Bone marrow (tissue), 2 donors: Measurements from ENCODE around the gene EEFSEC.

ENCODE experiments used
- DNase-seq, 2 donors: peaks; one replicate each; lab custom pipeline; 2025; lab: John Stamatoyannopoulos, UW

Gene EEFSEC

DNA sequence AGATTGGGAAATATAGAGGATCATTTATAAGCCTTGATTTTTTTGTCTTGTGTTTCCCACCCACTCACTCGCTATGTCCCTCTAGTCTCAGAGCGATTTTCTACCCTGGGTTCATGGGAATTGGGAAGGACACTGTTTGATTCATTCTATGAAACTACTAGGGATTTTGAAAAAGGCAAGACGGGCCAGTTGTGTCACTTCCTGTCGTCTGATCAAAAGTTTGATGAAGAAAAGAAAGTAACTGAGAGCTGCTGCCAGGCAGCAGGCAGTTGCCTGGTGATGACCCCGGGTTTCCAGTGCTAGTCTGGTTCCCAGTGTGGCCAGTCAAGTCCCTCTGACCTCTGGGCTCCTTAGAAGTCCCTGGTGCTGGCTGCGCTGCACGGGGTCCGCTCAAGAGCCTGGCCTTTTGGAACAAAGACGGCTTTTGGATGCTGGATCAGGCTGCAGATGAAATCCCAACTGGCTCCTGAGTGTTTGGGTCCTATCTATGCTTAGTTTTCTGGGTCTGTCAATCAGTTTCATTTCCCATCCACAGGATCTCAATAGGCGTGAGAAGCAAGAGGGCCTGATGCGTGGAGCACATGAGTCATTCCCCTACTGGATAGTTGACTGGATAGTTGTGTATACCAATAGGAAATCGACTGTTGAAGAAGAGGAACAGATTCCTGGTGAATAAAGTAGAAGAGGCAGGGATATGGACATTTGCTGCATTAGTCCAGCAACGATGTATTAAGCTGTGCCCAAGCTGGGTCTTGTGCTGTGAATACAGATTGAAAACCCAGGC, 89.7 kb downstream of the EEFSEC start:
- DNase-seq, result no peak

DNA sequence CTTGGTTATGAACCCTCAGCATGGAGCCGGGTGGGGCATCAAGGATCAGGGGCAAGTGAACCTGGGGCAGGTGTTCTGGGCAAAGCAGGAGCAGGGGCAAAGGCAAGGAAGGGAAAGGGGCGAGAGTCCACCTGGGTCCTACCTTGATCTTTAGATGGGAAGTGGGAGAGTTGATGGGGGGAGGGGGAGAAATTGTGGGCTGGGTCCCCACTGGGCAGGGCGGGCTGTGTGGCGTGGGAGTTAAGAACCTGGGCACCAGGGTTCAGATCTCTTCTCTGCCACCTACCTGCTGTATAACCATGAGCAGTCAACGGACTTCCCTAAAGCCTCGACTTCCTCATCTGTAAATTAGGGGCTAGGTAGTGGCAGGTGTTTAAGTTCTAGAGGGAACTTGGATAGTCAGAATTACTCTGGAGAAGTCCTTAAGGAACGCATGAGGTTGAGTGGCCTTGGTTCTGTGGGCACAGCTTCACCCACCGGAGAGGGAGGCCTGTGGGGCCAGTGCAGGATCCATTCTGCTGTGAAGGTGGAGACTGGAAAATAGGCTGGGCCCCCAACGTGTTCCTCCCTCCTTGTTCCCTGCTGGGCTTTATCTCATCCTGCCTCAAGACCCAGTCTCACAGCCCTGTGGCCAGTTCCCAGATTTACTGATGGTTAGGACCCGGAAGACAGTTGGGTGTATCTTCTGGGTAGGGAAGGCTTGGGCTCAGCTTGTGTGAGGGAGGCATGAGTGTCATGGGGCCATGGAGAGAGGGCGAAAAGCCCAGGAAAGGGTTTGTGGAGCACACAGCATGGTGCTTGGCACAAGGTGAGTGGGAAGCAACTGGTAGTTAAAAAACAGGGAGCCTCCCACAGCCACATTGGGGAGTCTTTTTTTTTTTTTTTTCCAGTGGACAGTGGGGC, 90.6 kb downstream of the EEFSEC start:
- DNase-seq, result no peak

DNA sequence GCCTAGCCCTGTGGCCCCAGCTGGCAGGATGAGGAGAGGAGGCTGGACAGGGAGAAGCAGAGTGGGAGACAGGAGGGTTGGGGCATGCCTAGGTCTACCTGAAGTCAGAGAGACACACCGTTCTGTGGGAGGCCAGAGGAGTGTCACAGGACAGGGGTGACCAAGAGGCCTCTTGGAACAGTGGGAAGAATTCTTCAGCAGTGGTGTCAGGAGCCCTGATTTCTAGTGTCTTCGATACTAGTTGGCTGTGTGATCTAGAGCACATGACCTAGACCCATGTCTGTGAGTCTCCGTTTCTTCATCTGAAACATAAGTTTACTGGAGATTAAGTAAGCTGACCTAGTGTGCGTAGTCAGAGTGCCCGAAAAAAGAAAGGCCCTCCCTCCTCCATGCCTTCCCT, 92.2 kb downstream of the EEFSEC start:
- DNase-seq, result no peak

DNA sequence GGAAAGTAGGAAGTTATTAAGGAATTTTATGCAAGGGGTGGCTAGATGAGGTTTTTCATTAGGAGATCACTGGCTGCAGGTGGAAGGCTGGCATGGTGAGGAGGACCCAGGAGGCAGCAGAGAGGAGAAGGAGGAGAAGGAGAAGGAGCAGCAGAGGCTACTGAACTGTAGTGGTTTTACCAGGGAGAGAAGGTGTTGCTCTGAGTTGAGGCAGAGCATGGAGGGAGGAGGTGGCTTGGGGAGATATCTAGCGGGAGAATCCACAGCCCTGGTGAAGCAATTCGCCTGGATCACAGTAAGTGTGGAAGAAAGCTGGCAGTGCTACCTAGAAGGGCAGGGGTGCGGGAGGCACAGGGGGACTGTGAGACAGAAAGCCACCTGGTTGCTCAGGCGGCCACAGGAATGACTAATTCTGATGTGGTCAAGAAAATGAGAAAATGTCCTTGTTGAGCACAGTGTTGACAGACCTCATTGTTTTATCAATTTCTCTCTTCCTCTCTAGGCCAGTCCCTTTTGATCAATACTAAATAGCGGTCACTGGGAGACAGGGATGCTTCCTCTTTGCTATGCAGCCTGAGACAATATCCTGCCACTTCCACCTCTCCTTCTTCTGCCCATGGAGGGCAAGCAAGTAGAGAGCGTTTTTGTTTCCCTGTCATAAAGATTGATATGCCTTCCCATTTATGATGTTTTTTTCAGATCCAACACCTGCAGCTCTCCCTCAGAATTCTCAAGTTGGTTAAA, 94.6 kb downstream of the EEFSEC start:
- no peak for DNase-seq

DNA sequence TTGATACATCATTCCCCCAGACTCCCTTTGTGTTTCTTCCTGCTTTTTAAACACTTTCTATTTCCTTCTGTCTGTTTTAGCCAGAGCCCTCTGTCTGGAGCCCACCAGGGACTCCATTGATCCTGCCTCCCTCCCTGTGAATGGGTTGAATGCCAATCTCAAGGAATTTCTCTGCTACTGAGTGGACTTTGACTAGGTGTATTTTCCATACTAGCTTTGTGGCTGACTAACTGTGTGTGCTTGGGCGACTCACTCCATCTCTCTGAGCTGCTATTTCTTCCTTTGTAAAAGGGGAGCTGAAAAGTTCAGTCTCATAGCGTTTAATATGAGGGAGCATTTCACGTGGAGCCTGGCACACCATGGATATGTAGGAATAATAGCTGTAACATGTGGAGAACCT, 98.8 kb downstream of the EEFSEC start:
- no peak for DNase-seq

DNA sequence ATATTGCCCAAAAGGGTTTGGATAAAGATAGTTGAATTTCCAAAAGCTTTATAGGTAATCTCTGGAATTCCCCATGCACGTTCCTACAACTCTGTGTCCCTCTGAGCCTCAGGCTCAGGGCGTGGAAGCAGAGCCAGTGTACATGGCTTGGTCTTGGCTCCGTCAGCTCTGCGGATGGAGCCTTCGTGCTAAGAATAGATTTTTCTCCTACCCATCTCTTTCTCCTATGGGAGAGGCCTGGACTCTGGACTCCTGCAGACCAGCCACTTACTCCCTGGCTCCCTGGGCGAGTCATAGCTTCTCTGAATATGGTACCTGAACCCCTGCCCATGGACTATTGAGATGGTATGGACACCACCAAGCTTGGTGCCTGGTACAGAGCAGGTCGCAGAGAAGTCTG, 99.9 kb downstream of the EEFSEC start:
- no peak for DNase-seq

DNA sequence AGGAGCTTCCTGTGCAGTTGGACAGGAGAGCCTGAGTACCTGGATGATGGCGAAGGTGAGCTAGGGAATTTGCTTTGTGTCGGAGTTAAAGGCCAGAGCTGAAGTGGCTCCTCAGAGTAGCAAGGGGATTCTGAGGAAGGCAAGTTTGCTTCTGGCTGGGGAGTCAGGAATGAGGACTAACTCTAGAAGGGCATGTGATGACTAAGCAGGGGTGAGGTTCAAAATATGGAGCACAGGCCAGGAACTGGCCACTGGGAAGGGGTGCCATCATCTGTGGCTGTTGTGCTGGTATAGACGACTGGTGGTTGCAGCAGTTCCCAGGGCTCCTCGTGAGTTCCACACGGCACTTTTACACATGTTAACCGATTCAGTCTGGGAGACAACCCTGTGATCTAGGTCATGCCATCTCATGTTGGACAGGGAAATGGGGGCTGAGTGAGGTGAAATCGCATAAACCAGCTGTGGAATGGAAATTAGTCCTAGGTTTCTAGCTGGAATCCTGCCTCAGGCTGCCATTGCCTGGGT, 100.8 kb downstream of the EEFSEC start:
- no peak for DNase-seq

DNA sequence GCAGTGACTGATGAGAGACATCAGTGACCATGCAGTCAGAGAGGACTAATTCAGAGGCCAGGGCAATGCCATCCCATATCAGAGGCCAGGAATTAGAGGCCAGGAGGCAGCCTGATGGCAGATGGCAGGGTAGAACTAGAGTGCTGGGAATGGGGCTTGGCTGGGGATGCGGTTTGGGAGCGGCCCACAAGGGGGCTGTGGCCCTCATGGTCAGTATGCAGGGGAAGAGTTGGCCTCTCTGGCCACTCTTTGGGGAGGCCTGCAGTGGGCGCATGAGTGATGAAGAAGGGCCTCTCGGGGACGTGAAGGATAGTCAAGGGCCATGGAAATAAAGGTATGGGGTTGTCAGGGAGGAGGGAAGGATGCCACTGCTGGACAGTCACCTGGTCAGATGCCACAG, 101.7 kb downstream of the EEFSEC start:
- DNase-seq, result no peak

DNA sequence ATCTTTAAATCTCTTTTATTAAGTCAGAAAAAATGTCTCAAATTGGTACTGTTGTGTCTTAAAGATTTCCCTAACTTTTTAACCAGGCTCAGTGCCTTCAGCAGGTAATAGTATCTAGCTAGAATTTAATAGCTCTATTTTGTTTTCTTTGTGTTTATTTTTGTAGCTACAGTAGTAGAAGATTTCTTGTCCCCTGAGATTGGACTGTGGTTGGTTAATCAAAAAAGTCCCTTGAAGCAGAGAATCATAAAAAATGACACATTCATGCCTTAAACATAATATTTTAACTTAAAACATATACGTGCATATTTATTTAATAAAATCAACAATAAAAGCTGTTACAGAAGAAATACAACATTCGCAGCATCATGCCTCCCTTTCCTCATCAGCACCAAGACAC, 102.8 kb downstream of the EEFSEC start:
- no peak for DNase-seq

DNA sequence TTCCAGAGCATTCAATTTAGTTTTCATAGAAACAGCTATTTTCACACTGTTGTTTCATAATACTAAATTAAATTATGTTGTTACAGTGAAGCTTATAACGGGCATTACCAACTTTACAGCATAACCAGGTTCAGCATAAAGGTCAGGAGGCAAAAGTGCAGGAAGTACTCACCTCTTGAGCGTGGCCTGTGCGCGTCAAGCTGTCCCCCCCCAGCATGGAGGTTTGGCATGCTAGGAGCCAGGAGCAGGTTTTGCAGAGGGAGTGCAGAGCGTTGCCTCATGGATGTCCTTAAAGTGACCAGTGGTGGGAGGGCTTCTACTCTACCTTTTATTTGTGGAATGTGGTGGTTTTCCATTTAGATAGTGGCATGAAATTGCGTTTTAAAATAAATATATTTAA, 104.4 kb downstream of the EEFSEC start:
- no peak for DNase-seq

DNA sequence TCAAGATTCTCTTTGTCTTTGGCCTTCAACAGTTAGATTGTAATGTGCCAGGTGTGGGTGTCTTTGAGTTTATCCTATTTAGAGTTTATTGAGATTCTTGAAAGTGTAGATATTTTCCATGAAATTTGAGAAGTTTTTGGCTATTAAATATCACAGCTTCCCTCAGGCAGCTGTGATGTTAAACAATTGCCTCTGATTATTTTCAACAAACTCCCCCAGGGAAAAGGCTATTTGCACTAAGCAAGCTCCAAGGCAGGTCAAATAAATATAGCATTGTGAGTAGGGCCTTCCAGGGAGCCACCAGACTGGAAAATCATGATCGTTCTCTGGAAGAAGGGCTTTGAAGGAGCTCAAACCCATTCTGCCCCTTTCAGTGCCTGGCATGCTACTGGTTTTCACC, 107.0 kb downstream of the EEFSEC start:
- no peak for DNase-seq

DNA sequence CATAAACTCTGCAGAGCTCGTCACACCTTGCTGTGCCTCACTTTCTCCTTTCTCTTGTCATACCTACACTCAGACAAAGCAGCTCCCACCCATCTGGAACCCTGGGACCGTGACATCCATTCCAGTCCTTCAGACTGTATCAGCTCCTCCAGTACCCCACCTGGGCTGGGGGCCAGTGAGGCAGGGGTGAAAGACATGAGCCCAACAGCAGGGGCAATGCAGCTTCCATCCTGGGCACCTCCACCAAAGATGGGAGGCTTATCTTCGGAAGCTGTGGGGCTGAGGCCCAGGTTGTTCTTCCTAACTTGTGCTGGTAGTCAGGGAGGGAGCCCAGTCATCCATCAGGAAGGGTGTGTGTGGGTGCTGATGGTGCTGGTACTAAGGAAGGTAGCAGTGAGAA, 109.2 kb downstream of the EEFSEC start:
- no peak for DNase-seq

DNA sequence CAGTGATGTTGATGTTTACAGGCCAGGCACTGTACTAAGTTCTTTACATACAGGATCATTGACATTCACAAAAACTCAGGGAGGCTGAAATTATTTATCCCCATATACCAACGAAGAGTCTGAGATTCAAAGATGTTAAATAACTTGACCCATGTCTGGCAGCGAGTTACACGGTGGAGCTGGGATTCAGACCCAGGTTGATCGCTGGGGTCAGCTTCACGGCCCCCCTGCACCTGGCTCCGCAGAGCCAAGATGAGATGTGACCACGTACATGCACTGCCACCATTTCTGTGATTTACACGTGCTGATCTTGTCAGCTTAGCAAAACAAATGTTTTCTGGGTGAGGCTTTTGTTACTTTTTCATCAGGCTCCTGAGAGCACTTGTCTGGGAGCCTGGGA, 109.8 kb downstream of the EEFSEC start:
- no peak for DNase-seq

DNA sequence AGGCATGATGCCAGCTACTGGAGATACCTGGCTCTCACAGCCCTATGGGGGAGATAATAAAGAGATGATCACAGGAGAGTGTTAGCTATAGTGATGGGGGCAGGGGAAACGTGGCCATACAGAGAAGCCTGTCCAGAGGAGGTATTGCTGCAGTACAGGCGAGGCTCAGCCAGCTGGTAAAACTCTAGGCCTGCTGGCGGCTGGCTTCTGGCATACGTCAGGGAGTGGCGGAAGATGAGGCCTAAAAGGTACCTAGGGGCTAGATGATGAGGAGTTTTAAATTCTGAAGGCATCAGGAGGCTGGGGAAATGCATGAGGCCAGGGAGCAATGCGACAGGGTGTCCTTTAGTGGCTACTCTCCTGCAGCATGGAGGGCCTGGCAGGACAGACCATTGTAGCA, 110.7 kb downstream of the EEFSEC start:
- no peak for DNase-seq

DNA sequence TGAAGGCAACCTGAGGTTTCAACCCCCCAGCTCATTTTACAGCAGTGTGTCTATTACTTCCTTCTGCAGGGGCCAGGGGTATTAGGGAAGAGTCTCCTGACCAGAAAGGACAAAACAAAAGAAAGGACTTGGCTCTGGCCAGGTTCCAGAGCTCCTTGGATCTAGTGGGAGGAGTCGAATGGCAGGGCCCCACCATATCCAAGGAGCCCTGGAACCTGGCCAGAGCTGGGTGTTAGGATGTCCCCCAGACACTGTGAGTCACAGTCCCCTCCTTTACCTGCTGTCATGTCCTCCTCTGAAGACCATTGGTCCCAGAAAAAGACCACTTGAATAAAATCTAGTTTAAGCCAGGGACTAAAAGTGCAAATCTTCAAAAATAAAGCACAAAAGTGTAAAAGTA, 113.2 kb downstream of the EEFSEC start:
- DNase-seq, result no peak

DNA sequence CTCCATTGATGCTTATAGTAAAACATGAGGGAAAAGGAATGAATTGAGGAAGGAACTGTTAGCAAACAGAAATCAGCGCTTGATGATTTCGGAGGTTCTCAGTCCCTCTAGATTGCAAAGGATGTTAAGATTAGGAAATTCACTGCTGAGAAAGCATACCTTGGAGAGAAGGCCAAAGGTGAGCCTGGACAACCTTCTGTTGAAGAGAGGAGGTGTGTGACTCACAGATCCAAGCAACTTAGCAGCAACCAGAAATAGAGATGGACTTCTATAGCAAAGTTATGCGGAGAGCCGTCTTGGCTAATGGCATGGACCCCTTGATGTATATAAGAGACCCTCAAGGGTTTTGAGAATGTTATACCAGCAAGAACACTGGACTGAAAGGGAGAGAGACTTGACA, 114.3 kb downstream of the EEFSEC start:
- no peak for DNase-seq

DNA sequence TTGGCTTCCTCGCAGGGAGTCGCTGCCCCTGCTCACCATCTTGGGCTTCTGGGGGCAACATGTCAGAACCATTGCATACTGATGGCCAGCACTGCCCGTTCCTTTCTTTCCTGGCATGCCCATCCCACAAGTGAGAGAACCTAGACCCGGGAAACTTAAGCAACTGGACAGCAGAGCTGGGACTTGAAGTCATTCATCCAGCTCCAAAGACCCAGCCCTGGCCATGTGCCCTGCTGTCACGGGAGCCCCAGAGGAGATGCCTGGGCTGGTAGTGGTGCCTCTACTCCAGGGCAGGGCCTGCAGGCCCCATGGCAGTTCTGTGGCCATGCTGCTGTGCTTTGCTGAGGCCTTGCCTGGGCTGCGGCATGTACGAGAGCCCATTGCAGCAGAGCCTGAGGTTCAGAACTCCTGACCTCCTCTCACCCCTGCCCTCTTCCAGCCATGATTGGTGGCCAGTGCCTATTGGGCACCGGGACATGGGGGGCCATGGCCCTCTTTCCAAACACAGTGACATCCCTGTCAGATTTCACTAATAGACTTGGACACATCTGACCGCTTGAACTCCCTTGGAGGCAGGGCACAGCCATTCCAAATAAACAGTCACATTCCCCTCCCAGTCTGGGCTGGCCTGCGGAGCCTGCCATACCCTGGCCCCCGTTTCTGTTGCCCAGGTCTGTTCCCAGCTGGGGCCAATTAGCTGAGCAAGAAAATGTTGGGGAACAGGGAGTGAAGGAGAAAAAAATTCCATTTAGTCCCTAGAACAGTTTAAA, 115.9 kb downstream of the EEFSEC start:
- DNase-seq, result no peak

DNA sequence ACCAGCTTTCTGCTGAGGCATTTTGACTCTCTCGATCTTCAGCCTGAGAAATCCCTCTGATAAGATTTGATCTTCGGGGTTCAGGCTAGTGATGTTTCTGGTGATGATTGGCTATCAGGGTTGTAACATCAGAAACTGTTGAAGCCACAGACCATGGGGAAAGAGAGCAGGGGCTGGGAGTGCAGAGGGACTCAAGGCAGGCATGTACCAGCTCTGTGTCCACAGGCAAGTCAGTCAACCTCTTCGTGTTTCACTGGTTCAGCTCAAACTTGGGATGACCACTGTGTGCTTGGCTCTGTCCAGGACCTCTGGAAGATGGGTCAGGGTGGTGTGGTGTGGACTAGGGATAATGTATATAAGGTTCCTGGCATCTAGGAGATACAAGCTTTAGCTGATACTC, 116.5 kb downstream of the EEFSEC start:
- DNase-seq, result no peak

DNA sequence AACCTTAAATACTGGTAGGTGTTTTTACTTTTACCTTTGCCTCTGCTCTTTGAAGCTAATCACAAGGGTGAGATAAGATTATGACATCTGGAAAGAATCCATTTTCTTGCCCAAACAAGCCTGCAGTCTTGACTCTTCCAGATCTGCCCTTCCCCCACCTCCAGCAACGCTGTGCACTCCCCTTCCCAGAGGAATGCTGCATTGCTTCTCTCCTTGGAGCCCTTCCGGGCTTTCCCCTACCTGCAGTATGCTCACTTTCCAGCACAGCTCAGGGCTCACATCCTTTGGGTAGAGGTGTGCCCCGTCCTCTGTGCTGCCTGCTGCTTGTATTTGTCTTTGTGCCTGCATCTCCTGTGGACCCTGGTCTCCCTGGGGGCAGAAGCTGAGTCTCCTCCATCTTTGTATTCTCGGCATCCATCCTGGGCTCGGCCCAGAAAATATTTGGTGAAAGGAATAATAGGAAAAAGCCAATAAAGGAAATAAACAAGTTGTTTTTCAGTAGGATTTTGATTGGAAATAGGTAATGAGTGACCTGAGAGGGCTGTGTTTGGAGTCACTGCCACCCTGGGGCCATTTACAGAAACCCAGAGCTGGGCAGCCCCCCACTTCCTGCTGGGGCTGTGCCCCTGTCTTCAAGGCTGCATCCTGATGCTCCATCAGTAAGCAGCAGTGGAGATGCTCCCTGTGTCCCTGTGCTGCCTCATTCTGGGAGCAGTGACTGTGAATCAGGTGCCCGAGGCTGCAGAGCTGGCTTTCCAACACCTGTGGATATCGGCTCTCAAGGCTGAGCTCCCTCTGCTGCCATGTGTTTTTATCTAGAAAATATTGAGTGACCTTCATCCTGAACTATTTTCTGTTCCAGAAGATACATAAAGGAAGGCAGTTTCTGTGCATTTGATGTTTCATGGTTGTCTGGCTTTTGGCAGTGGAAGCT, 117.5 kb downstream of the EEFSEC start:
- no peak for DNase-seq

DNA sequence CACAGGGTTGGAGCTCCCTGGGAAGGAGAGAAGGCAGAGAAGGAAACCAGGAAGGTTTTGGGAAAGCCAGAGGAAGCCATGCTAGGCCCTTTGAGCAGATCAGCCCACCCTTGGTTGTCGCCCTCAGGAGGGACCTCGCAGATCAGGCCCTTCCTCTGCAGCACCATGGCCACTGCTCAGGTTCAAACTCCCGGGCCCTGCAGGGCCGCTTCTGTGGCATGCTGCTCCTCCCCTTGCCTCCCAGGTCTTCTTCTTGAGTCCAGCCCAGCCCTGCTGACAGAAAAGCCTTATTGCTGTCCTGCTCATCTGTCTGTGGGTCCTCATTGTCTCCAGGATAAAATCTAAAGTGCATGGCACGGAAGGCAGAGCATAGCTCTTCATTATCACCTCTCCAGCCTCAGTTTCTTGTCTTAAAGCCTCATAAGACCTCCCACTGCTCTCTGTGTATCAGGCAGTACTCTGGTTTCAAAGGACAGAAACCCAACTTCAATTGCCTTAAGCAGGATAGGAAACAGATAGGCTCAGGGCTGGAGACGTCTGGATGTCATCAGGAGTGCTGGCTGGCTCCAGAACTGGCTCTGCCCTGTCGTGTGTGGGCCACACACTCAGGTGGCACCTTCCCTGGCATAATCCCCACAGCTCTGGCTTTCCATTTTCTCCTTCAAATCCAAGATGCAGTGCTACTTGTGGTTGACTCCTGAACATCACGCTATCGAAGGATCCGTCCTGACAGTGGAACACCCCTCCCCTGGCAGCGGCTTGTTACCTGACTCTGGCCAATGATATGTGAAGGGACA, 118.5 kb downstream of the EEFSEC start:
- DNase-seq, result no peak
